AG04450 (cell line): ENCODE data around the gene GAB1. TPM values are rescaled to one million over a fixed set of nuclear protein-coding genes. Genes with fewer than 3 reads are reported as not detected.

ENCODE experiments used
- CTCF ChIA-PET: fragments of 300-600, 350-600 bp; formaldehyde crosslinking; extraction: SDS; loops from one replicate; lab custom pipeline; 2022; ENCODE audit warnings: antibody characterized with exemption, inconsistent platforms; lab: Charles Lee
- POLR2A ChIA-PET: fragments of 350-600 bp; formaldehyde crosslinking; extraction: SDS; loops from one replicate; lab custom pipeline; 2021; ENCODE audit warnings: antibody characterized with exemption, inconsistent platforms; lab: Yijun Ruan, JAX
- DNase-seq: peaks from one replicate; pipeline ENCODE4 v3.0.0-alpha.2; 2011; ENCODE audit warnings: low read depth, low spot score
- H3K27ac ChIP-seq: one replicate; pipeline ENCODE4 v1.5.1; 2012; ENCODE audit warnings: low read depth, low read length, control low read depth
- H3K27me3 ChIP-seq: one replicate; pipeline ENCODE4 v1.6.0; 2012; ENCODE audit warnings: low read length; ENCODE audit not compliant: control insufficient read depth, insufficient read depth
- H3K4me3 ChIP-seq: 2 replicates; pipeline ENCODE4 v1.5.1; 2011; ENCODE audit warnings: mild to moderate bottlenecking, low read depth, low read length, control low read depth
- H3K9me3 ChIP-seq: 2 replicates; pipeline ENCODE4 v1.5.1; 2012; ENCODE audit warnings: low read length; ENCODE audit not compliant: control insufficient read depth, insufficient read depth
- CTCF ChIP-seq: IDR thresholded peaks from 2 replicates; pipeline ENCODE4 v1.5.1; 2011; ENCODE audit warnings: low read depth, low read length, control low read depth, inconsistent platforms
- polyA plus RNA-seq: library from polyadenylated mRNA; depleted of rRNA; stranded (reverse); fragments of >200 nt; gene quantifications from 2 replicates; pipeline ENCODE4 v1.2.3, GENCODE V29; 2011

The GAB1 gene
- polyA plus RNA-seq, 1 experiment = 13.8 TPM

GRCh38 chr4:143451186-143451585 is 114.5 kb downstream of the GAB1 start:
- no peaks in the 10 kb centered on the region for H3K9me3 ChIP-seq
- no peak overlapping the region for H3K4me3 ChIP-seq
- DNase-seq = no peak
- ChIA-PET CTCF (interaction anchor here (1.6 kb wide), 1 partner anchor 244 kb away, joined by 4 read pairs; no protein-coding TSS in a partner anchor), POLR2A (no interaction called here)
- H3K27me3 ChIP-seq = no peaks in the 10 kb centered on the region
- no peak overlapping the region for H3K27ac ChIP-seq
- no peak for TF ChIP-seq CTCF

GRCh38 chr4:143455211-143455610 is 118.5 kb downstream of the GAB1 start:
- H3K4me3 ChIP-seq = no peak overlapping the region
- no peak for DNase-seq
- CTCF ChIA-PET = no interaction called here

GRCh38 chr4:143458966-143459365 is 122.3 kb downstream of the GAB1 start:
- CTCF ChIA-PET = no interaction called here

More at GRCh38 chr4:143455211-143455610, 118.5 kb downstream of the GAB1 start:
- Histone ChIP-seq H3K27me3 (no peaks in the 10 kb centered on the region), H3K9me3 (no peaks in the 10 kb centered on the region), H3K27ac (no peak overlapping the region)
- TF ChIP-seq CTCF = no peak
- POLR2A ChIA-PET = no interaction called here

GRCh38 chr4:143473334-143474126 is 136.9 kb downstream of the GAB1 start:
- H3K4me3 ChIP-seq = no peak overlapping the region
- H3K27ac ChIP-seq = no peak overlapping the region
- no peak for DNase-seq
- H3K9me3 ChIP-seq = no peaks in the 10 kb centered on the region
- no peaks in the 10 kb centered on the region for H3K27me3 ChIP-seq
- POLR2A ChIA-PET = no interaction called here
- TF ChIP-seq CTCF = no peak
- CTCF ChIA-PET = interaction anchor here (2.0 kb wide), 1 partner anchor 271 kb away, joined by 5 read pairs; no protein-coding TSS in a partner anchor

More at GRCh38 chr4:143458966-143459365, 122.3 kb downstream of the GAB1 start:
- no peak for TF ChIP-seq CTCF
- POLR2A ChIA-PET = no interaction called here
- Histone ChIP-seq H3K9me3 (no peaks in the 10 kb centered on the region), H3K4me3 (no peak overlapping the region), H3K27me3 (no peaks in the 10 kb centered on the region), H3K27ac (no peak overlapping the region)
- no peak for DNase-seq

GRCh38 chr4:143477487-143477886 is 140.8 kb downstream of the GAB1 start:
- H3K27me3 ChIP-seq = no peaks in the 10 kb centered on the region
- no peak for DNase-seq
- no peak overlapping the region for H3K27ac ChIP-seq
- ChIA-PET CTCF (interaction anchor here (0.7 kb wide), 1 partner anchor 80 kb away, joined by 4 read pairs; no protein-coding TSS in a partner anchor), POLR2A (no interaction called here)
- no peaks in the 10 kb centered on the region for H3K9me3 ChIP-seq
- H3K4me3 ChIP-seq = no peak overlapping the region
- TF ChIP-seq CTCF = no peak
